ENCODE results near the gene TINAGL1.

Gene TINAGL1

DNA sequence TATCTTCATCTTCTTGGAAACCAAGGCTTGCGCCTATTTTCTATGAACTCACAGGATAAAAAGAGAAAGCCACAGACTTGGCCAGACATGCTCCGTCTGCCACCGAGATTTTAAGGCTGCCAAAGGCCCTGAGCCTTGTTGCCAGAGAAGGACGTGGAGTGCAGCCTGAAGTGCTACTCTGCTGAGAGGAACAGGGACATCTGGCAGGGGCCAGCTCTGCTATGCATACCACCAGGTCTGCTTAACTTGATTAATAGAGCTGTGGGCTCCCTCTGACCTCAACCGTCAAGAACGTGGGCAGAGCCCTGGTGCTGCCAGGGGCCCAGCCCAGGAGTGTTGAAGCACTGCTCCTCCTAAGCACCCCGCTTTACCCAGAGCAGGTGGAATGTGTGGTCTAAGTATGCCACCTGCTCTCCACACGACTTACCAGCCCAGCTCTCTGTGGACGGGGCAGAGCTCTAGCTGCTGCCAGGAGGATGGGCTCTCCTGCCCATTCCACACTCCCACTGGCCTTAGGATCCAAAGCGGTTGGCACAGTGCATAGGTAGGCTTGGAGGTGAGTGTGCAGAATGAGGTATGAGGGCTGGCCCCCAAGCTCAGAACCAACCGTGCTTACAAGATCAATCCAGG lies 51.7 kb downstream of the TINAGL1 start:
- peak overlapping the region; percentile 12 for H3K27ac ChIP-seq (ENCODE audit: low read depth, low read length)
- no peak overlapping the region for H3K4me3 ChIP-seq (ENCODE audit: low read depth in 1 of 2, low read length in 2 of 2)
- peaks cover 49 to 58% of the 10 kb centered on the region in 2 donors for H3K36me3 ChIP-seq (ENCODE audit: control insufficient read depth in 1 of 2, insufficient read depth in 2 of 2, low read length in 2 of 2)
- peaks cover 6 to 13% of the 10 kb centered on the region in 2 donors for H3K4me1 ChIP-seq (ENCODE audit: control insufficient read depth in 1 of 2, insufficient read depth in 2 of 2, low read length in 2 of 2)
- H3K9me3 ChIP-seq (ENCODE audit: control insufficient read depth in 1 of 2, low read length in 2 of 2) = no peaks in the 10 kb centered on the region
- no peak overlapping the region for H3K9ac ChIP-seq (ENCODE audit: low read depth in 1 of 2, low read length in 2 of 2)
- no peaks in the 10 kb centered on the region for H3K27me3 ChIP-seq (ENCODE audit: control insufficient read depth in 1 of 2, insufficient read depth in 2 of 2, low read length in 2 of 2)

DNA sequence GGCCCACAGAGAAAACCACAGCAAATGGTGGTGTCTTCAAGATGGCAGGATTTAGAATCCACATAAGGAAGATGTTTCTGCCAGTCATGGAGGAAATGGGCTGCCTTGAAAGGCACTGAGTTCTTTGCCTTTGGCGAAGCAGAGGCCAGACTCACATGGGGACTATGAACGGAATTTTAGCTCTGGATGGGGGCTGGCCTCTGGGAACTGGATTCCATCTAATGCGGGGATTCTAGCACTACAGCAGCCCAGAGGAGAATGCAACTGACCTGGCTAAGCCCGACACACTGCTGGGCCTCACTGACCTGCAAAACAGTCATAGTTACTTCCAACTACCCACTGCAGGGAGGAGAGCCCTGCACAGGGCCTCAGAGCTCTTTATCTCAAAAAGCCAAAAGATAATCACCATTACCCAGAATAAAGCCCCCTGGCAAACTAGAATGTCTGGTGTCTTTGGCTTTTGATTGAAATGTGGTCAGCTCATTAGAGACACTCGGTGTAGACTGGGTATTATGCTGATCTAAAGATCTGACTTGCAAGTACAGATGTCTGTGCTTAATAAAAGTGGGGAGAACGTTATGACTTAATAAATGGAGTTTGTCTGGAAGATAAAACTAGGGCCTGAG lies 52.7 kb downstream of the TINAGL1 start:
- H3K4me1 ChIP-seq (ENCODE audit: control insufficient read depth in 1 of 2, insufficient read depth in 2 of 2, low read length in 2 of 2) = peaks cover 6 to 13% of the 10 kb centered on the region in 2 donors
- H3K27ac ChIP-seq (ENCODE audit: low read depth, low read length) = no peak overlapping the region
- no peak overlapping the region for H3K4me3 ChIP-seq (ENCODE audit: low read depth in 1 of 2, low read length in 2 of 2)
- no peaks in the 10 kb centered on the region for H3K9me3 ChIP-seq (ENCODE audit: control insufficient read depth in 1 of 2, low read length in 2 of 2)
- H3K36me3 ChIP-seq (ENCODE audit: control insufficient read depth in 1 of 2, insufficient read depth in 2 of 2, low read length in 2 of 2) = peaks cover 50 to 63% of the 10 kb centered on the region in 2 donors
- H3K27me3 ChIP-seq (ENCODE audit: control insufficient read depth in 1 of 2, insufficient read depth in 2 of 2, low read length in 2 of 2) = no peaks in the 10 kb centered on the region
- H3K9ac ChIP-seq (ENCODE audit: low read depth in 1 of 2, low read length in 2 of 2) = no peak overlapping the region

DNA sequence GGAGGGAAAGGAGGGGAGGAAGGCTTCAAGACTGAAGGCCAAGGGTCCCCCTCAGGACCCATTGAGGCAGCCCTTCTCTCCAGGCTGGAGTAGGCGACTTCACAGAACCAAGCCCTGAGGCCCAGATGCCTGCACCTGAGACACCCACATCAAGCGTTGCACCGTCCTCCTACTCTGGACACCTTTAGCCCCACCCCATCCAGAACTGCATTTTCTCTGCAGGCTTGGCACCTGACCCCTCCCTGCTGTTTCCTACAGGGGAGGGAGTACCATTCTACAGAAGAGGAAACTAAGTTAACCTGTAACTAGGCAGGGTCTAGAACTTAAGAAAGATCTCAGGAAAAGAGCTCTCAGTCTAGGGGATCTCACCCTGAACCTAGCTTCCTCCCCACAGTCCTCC lies 56.3 kb downstream of the TINAGL1 start:
- H3K4me3 ChIP-seq (ENCODE audit: low read depth in 1 of 2, low read length in 2 of 2) = no peak overlapping the region
- H3K36me3 ChIP-seq (ENCODE audit: control insufficient read depth in 1 of 2, insufficient read depth in 2 of 2, low read length in 2 of 2) = peaks cover 55 to 69% of the 10 kb centered on the region in 2 donors
- H3K27me3 ChIP-seq (ENCODE audit: control insufficient read depth in 1 of 2, insufficient read depth in 2 of 2, low read length in 2 of 2) = no peaks in the 10 kb centered on the region
- H3K9ac ChIP-seq (ENCODE audit: low read depth in 1 of 2, low read length in 2 of 2) = no peak overlapping the region
- H3K27ac ChIP-seq (ENCODE audit: low read depth, low read length) = no peak overlapping the region
- peaks cover 18 to 26% of the 10 kb centered on the region in 2 donors for H3K4me1 ChIP-seq (ENCODE audit: control insufficient read depth in 1 of 2, insufficient read depth in 2 of 2, low read length in 2 of 2)
- H3K9me3 ChIP-seq (ENCODE audit: control insufficient read depth in 1 of 2, low read length in 2 of 2) = no peaks in the 10 kb centered on the region

DNA sequence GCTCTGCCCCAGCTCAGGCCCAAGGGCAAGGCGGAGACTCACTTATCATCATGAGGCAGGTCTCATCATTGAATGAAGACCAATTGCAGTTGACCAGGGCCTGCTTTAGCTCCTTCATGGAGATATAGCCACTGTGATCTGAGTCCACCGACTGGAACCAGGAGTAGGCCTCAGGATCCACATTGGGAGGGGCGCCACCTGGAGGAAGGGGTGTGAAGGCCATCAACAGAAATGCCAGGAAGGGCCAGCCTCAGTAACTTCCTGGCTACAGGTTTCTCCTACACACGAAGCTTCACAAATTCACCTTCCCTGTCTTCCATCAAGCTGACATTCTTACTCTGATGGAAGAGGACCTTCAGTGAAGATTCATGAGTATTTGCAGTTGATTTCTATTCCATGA lies 56.8 kb downstream of the TINAGL1 start:
- Histone ChIP-seq H3K4me3 (ENCODE audit: low read depth in 1 of 2, low read length in 2 of 2) (no peak overlapping the region), H3K36me3 (ENCODE audit: control insufficient read depth in 1 of 2, insufficient read depth in 2 of 2, low read length in 2 of 2) (peaks cover 52 to 65% of the 10 kb centered on the region in 2 donors), H3K4me1 (ENCODE audit: control insufficient read depth in 1 of 2, insufficient read depth in 2 of 2, low read length in 2 of 2) (peaks cover 21 to 25% of the 10 kb centered on the region in 2 donors), H3K9me3 (ENCODE audit: control insufficient read depth in 1 of 2, low read length in 2 of 2) (no peaks in the 10 kb centered on the region), H3K27ac (ENCODE audit: low read depth, low read length) (no peak overlapping the region), H3K27me3 (ENCODE audit: control insufficient read depth in 1 of 2, insufficient read depth in 2 of 2, low read length in 2 of 2) (no peaks in the 10 kb centered on the region), H3K9ac (ENCODE audit: low read depth in 1 of 2, low read length in 2 of 2) (no peak overlapping the region)
